Measurements from ENCODE around the gene DGKB.

GRCh38 chr7:14687777-14688176 lies 214.8 kb downstream of the DGKB start:
- TF ChIP-seq CTCF (conservative IDR thresholded peaks at IDR 0.05; ENCODE audit: low read depth, low read length) (no peak), EZH2 (IDR thresholded peaks at IDR 0.05; ENCODE audit: borderline replicate concordance, low read depth, low read length, poor library complexity, severe bottlenecking) (no peak)
